ENCODE data around the gene TAF1D.
"Not testable (repeated sequence)": the region's sequence is repeated elsewhere in the genome, so short reads cannot be mapped to it uniquely, and the experiment has no call there.

Gene TAF1D

GRCh38 chr11:93741094-93741881, at the start of gene TAF1D, which contains the start of gene C11orf54:
TSS of gene TAF1D (minus strand) at chr11:93741495. CDS start at chr11:93739304, 2,191 bp downstream.
TSS of gene C11orf54 (plus strand) at chr11:93741672. CDS start at chr11:93747394, 5,722 bp downstream.
- peak; percentile 98 for DNase-seq (ENCODE audit: low spot score)

- DNase-seq (ENCODE audit: low spot score) = no peak
Measured at GRCh38 chr11:93784935-93785360, 43.7 kb upstream of the TAF1D start.

GRCh38 chr11:93784145-93784934, 43.0 kb upstream of the TAF1D start, which contains the start of gene MED17:
TSS of gene MED17 (plus strand) at chr11:93784282. CDS start at chr11:93784514, 232 bp downstream.
- DNase-seq (ENCODE audit: low spot score) = peak; percentile 97

GRCh38 chr11:93783765-93784144, 42.5 kb upstream of the TAF1D start:
- no peak for DNase-seq (ENCODE audit: low spot score)

GRCh38 chr11:93783362-93783761, 42.1 kb upstream of the TAF1D start:
- no peak for DNase-seq (ENCODE audit: low spot score)

GRCh38 chr11:93775289-93775688, 34.0 kb upstream of the TAF1D start:
- DNase-seq (ENCODE audit: low spot score) = no peak

- DNase-seq (ENCODE audit: low spot score) = not testable (repeated sequence)
Measured at GRCh38 chr11:93774560-93774959, 33.3 kb upstream of the TAF1D start.

GRCh38 chr11:93773601-93774200, 32.4 kb upstream of the TAF1D start:
- no peak for DNase-seq (ENCODE audit: low spot score)

GRCh38 chr11:93773045-93773477, 31.8 kb upstream of the TAF1D start:
- DNase-seq (ENCODE audit: low spot score) = no peak

GRCh38 chr11:93772123-93772522, 30.8 kb upstream of the TAF1D start:
- no peak for DNase-seq (ENCODE audit: low spot score)

GRCh38 chr11:93770160-93770559, 28.9 kb upstream of the TAF1D start:
- DNase-seq (ENCODE audit: low spot score) = no peak

GRCh38 chr11:93767018-93767417, 25.7 kb upstream of the TAF1D start:
- DNase-seq (ENCODE audit: low spot score) = no peak

GRCh38 chr11:93766504-93766903, 25.2 kb upstream of the TAF1D start:
- DNase-seq (ENCODE audit: low spot score) = no peak

- DNase-seq (ENCODE audit: low spot score) = no peak
Measured at GRCh38 chr11:93765551-93765950, 24.3 kb upstream of the TAF1D start.

- no peak for DNase-seq (ENCODE audit: low spot score)
Measured at GRCh38 chr11:93761910-93762309, 20.6 kb upstream of the TAF1D start.

GRCh38 chr11:93759123-93759522, 17.8 kb upstream of the TAF1D start:
- DNase-seq (ENCODE audit: low spot score) = not testable (repeated sequence)

GRCh38 chr11:93757924-93758865, 16.9 kb upstream of the TAF1D start:
- no peak for DNase-seq (ENCODE audit: low spot score)

- DNase-seq (ENCODE audit: low spot score) = no peak
Measured at GRCh38 chr11:93757301-93757700, 16.0 kb upstream of the TAF1D start.

- no peak for DNase-seq (ENCODE audit: low spot score)
Measured at GRCh38 chr11:93756748-93757147, 15.5 kb upstream of the TAF1D start.

GRCh38 chr11:93753241-93753640, 11.9 kb upstream of the TAF1D start:
- DNase-seq (ENCODE audit: low spot score) = no peak

GRCh38 chr11:93751001-93751400, 9.7 kb upstream of the TAF1D start:
- no peak for DNase-seq (ENCODE audit: low spot score)

Data from pons (tissue), 1 donor.